ENCODE data around the gene PKP3.

DNA sequence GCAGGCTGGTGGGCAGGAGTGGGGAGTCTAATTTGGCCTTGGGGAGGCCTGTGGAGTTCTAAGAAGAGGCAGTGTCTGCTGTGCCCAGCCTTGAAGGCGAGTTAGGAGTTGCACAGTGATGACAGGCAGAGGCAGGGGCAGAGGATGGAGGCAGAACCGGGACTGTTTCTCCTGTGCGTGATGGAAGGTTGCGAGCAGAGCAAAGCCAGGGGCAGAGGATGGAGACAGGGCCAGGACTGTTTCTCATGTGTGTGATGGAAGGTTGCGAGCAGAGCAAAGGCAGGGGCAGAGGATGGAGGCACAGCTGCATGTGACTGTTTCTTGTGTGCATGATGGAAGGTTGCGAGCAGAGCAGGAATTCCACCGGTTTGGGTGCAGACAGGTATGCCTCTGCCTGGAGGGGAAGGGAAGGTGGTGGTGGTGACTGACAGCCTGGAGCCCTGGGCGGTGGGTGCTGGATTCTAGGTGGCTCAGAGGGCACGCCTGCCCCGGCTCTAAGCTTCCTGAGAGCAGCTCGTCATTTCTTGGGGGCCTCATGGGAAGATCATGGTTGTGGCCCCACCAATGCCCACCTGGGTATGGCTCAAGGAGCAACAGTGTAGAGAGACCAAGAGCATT is 16.0 kb upstream of the PKP3 start:
- TF ChIP-seq, protein P1, sequence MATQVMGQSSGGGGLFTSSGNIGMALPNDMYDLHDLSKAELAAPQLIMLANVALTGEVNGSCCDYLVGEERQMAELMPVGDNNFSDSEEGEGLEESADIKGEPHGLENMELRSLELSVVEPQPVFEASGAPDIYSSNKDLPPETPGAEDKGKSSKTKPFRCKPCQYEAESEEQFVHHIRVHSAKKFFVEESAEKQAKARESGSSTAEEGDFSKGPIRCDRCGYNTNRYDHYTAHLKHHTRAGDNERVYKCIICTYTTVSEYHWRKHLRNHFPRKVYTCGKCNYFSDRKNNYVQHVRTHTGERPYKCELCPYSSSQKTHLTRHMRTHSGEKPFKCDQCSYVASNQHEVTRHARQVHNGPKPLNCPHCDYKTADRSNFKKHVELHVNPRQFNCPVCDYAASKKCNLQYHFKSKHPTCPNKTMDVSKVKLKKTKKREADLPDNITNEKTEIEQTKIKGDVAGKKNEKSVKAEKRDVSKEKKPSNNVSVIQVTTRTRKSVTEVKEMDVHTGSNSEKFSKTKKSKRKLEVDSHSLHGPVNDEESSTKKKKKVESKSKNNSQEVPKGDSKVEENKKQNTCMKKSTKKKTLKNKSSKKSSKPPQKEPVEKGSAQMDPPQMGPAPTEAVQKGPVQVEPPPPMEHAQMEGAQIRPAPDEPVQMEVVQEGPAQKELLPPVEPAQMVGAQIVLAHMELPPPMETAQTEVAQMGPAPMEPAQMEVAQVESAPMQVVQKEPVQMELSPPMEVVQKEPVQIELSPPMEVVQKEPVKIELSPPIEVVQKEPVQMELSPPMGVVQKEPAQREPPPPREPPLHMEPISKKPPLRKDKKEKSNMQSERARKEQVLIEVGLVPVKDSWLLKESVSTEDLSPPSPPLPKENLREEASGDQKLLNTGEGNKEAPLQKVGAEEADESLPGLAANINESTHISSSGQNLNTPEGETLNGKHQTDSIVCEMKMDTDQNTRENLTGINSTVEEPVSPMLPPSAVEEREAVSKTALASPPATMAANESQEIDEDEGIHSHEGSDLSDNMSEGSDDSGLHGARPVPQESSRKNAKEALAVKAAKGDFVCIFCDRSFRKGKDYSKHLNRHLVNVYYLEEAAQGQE (IDR thresholded peaks at IDR 0.05; ENCODE audit: insufficient read depth in 1 of 2, low read depth in 2 of 2, low read length in 2 of 2): no peak
- TF ChIP-seq SIN3A (IDR thresholded peaks at IDR 0.05; ENCODE audit: borderline replicate concordance, insufficient read depth, low read length) (no peak), POLR2AphosphoS5 (IDR thresholded peaks at IDR 0.05; ENCODE audit: low read depth, low read length) (no peak)
